GM21825 (cell line): Measurements from ENCODE around the gene GARIN5A.
"Not testable (repeated sequence)": the region's sequence is repeated elsewhere in the genome, so short reads cannot be mapped to it uniquely, and the experiment has no call there.

Source experiments
- ATAC-seq: cut with Tn5 transposase; IDR thresholded peaks from one replicate; pipeline ENCODE4 v1.9.1; 2021; ENCODE audit warnings: mild to moderate bottlenecking, moderate library complexity; ENCODE audit not compliant: unreplicated experiment

GARIN5A gene

DNA sequence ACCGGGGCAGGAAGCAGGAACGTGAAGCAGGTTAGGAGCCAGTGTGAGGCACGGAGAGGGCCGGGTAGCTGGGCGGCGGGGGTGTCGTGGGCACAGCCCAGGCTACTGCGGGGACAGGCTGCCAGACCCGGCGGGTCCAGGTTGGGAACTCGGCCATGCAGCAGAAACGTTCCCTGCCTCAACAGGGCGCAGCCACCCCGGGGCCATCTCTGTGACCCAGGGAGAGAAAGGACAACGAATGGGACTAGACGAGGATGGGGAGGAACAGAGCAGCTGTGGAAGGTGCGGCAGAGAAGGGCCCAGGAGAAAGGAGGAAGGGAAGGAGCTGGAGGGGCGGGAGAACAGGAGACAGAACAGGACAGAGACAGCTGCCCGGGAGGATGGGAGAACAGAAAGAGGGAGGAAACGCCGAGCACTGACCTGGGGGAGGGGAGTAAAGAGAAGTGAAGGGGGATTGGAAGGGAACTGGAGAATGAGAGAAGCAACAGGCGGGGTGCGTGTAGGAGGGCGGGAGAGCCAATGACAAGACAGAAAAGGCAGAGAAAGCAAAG lies 12.9 kb upstream of the GARIN5A start:
- no peak for ATAC-seq

DNA sequence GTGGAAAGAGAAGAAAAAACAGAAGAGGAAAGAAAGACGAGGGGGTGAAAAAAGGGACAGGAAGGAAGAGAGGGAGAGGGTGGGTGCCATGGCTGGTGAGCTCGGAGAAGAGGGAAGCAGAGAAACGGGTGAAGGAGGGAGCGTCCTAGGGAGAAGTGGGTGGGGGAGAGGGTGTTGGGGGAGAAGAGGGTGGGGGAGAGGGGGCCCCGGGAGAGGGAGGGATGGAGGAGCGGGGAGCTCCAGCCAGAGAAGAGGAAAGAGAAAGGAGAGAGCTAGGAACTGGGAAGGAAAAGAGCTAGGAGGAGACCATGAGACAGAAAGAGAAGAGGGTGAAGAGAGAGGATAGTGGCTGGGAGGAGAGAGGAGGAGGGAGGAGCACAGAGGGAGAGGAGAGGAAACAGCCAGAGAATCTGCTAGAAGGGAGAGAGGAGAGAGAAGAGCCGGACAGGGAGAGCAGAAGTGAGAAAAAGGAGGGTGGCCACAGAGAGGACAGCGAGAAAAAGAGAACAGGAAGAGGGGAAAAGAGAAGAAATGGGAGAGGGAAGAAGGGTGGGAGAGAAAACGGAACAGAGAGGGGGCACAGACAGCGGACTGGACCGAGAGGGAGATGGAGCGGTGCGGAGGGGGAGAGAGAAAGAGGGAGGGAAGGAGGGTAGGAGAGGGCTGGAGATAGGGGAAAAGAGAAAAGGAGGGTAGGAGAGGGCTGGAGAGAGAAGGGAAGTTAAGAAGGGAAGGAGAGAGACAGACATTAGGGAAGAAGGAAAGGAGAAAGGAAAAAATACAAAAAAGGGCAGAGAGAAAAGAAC lies 11.9 kb upstream of the GARIN5A start:
- ATAC-seq, result no peak

DNA sequence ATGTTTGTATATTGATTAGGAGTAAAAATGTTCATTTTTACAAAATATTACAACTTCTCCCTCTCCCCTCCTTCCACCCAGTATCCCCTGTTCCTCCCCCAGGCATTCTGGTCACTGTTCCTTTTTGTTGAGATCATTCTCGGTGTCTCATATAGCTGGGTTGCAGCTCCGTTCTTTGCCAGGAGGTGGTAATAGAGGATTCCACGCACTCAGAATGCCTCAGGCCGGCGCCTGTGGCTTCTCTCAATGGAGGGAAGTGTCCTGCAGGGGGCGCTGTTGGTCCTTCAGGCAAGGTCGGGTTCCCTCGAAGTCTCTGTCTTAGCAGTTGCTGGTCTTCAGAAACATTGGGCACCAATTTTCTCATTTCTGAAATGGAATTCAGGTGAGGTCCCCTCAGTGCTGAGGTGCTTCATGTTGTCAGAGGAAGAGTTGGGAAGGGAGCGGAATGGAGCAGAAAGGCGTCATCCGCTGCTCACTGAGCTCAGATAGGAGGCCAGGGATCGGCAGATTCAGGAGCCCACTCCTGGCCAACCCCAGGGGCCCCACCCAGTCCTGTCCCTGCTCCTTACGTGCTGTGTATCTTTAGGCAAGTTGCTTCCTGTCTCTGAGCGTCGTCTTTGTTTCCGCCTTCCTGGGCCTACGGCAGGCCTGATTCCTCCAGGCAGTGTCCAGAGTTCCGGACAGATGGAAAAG lies 10.3 kb upstream of the GARIN5A start:
- ATAC-seq, result no peak

DNA sequence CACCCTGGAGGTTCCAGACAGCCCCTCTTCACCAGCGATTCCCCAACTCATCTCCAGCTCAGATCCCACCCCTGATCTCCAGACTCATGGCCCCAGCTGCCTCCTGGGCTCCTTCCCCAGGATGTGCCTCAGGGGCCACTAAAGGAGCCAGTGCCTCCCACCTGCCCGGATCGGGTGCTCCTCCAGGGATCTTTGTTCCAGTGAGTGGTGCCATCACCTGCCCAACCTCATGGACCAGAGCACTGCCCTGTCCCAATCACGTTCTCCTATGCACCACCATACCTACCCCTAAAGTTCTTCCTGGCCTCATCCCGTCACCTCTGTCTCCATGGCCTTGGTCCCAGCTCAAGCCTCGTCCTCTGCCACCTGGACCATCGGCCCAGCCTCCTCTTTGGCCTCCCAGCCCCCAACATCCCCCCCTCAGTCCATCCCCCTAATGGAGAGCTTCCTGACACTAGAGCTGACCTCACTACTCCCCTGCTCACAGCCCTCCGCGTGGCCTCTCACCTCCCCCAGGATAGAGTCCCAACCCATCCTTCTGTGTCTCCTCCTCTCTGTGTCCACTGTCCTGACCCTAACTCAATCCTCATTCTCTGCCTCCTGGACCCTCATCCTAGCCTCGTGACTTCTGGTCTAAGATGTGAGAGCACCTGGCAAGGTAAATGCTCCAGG lies 8.8 kb upstream of the GARIN5A start:
- no peak for ATAC-seq

DNA sequence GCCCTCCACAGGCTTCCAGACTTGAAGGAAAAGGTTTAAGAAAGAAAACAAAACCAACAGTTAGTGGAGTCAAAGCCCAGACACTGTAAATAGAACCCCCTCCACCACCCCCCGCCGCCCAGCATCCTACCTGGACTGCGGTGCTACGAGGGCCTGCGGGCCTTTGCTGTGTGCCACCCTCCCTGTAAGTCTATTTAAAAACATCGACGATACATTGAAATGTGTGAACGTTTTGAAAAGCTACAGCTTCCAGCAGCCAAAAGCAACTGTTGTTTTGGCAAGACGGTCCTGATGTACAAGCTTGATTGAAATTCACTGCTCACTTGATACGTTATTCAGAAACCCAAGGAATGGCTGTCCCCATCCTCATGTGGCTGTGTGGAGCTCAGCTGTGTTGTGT lies 6.3 kb upstream of the GARIN5A start:
- no peak for ATAC-seq

DNA sequence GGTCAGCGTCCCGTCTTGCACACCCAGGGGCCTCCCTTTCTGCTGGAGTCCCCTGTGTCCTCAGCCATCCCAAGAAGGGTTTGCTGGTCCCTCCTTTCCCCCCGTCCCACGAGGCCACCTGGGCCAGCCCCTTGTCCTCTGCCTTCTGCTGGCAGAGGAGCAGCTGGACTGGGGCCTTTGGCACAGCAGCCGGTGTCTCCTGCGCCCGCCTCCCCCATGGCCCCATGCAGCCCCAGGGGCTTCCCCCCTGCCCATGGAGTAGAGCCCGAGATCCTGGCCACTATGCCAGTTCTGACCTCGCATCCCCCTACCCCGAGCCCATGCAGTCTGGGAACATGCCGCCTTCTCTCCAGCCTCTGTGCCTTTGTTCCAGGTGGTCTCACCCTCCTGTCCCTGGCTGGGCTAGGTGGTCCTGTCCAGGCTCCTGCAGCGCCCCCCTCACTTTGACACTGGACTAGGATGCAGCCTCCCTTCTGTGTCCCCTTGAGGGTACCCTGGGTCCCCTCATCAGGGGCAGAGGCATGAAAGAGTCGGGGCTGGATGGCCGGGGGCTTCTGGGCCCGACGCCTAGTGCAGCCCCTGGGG lies 5.7 kb upstream of the GARIN5A start:
- ATAC-seq, result no peak

DNA sequence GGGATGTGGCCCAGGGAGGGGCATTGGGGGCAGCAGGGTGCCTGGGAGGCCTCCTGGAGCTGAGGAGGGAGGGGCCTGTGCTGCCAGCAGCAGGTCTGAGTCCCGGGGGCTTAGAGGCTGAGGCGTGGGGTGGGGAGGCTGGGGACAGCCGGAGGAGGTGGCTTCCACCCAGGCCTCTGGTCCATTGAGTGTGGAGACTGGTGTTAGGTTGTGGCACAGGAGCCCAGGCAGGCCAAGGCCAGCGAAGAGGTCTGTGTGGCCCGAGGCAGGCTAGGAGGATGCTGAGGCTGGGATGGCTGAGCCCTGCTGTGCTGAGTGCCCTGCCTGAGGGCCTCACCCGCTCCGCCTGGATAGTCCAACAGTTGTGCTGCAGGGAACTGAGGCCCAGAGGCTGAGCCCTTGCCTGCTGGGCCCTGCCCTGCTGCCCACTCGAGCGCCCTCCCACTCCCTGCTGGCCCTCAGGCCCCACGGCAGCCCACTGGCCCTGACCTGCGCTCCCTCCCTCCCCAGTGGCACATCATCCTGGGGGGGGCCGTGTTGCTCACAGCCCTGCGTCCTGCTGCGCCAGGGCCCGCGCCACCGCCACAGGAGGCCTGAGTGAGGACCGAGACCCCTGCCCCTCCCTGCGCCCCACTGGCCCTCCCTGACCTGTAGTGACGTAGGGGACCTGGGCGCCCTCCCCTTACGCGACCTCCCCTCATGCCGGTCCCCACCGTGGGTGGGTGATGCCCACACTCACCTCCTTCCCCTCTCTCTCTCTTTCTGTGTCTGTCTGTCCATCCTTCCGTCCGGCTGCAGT lies 4.9 kb upstream of the GARIN5A start:
- no peak for ATAC-seq

DNA sequence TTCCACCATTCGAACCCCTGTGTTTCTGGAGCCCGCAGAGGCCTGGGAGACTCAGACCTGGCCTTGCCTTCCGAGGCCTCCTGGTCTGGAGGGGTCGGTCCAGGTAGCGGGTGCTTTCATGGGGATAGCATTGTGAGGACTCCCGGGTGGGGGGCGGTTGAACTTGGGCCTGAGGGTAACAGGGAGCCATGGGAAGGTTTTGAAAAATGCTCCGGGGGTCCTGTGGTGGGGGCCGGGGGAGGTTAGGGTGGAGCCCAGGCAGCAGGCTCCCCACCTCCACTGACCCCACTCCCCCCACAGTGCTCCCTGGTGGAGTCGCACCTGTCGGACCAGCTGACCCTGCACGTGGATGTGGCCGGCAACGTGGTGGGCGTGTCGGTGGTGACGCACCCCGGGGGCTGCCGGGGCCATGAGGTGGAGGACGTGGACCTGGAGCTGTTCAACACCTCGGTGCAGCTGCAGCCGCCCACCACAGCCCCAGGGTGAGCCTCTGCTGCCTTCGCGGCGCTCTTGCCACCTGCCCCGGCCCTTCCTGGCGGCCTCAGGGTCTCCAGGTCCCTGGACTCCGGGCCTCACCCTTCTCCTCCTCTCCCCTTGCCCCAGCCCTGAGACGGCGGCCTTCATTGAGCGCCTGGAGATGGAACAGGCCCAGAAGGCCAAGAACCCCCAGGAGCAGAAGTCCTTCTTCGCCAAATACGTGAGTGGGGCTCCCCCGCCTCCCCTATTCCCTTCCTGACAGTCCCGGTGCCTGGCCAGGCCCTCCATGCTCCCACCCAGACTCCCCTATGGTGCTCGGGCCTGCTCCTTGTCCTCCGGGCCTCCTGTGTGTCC lies 3.8 kb upstream of the GARIN5A start:
- ATAC-seq, result no peak

DNA sequence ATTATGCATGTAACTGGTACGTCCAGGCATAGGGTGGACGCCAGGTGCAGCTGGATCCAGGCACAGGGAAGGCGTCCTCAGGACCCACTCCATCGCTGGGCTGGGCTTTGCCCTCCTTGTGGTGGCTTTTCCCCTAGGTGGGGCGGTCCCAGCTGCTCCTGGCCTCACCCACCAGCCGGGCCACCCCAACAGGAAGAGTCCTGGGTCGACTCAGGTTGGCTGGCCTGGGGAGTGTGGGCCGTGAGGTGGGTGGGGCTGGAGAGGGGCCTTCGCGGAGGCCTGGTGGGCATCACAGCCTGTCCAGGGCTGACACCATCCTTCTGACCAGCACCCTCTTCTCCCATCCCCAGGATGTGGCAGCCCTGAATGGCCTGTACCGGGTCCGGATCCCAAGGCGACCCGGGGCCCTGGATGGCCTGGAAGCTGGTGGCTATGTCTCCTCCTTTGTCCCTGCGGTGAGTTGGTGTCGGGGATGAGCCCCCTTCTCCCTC lies 3.2 kb upstream of the GARIN5A start:
- no peak for ATAC-seq

DNA sequence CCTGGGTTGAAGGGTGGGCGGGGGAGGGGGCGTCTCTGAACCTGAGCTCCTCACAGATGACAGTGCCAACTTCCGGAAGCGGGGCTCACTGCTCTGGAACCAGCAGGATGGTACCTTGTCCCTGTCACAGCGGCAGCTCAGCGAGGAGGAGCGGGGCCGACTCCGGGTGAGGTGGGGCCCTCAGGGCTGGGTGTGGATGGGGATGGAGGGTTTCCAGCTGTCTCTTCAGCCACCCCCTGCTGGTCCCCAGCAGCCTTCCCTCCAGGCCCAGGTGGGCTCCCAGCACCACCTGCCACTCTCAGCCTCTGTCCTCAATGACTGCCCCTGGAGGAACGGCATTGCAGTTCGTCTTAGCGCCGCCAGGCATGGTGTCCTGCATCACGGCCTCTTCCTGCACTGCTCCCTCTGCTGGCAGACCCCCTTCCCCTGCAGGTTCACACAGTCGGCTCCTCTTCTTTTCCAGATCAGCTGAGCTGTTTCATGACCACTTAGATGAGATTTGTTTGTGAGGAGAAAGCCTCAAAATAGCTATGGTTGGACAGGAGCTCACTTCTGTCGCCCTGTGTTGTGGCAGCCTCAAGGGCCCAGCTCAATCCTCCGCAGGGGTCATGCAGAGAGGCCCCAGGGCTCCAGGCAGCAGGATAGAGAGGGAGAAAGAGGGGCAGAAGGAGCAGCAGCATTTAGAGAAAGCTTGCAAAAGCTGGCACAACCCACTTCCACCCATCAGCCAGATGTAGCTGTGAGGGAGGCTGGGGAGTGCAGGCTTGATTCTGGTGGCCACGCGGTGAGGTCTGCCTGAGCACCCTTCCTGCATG lies 2.5 kb upstream of the GARIN5A start:
- ATAC-seq, result no peak

DNA sequence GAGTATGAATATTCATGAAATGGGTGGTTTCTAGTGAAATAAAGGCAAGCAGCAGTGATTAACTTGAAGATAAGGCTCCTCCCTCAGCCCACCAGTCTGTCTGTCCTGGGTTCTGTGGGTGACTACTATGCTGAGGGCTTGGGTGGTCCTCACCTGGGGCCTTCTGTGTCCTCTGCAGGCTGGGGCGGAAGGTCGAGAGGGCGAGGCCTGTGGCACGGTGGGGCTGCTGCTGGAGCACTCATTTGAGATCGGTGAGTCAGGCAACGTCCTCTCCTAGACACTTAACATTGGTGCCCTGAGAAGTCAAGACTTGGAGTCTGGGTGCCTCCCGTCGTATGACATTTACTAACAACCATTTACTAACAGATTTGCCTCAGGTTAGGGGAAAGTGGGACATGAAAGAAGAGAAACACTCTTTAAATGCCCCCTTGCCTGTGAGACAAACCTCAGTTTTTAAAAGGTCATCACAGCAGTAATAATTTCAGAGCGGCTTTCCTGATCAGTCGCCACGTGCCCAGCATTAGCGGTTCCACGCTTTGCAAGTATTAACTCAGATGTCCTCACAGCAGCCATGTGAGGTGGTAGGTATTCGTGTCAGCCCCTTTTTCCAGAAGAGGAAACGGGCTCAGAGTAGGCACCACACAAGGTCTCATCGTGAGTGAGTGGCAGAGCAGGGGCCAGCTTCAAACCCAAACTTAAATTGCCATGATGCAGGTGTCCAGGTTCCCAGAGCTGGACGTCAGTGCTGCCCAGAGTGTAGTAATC lies 1.3 kb upstream of the GARIN5A start:
- ATAC-seq, result no peak

DNA sequence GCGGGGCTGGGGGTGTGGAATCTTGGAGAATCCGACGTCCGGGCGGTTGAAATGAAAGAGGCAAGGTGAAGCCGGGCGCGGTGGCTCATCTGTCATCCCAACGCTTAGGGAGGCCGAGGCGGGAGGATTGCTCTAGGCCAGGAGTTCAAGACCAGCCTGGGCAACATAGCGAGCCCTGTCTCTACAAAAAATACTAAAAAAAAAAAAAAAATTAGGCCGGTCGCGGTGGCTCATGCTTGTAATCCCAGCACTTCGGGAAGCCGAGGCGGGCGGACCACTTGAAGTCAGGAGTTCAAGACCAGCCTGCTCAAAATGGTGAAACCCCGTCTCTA lies 225 bp upstream of the GARIN5A start:
- no peak for ATAC-seq

DNA sequence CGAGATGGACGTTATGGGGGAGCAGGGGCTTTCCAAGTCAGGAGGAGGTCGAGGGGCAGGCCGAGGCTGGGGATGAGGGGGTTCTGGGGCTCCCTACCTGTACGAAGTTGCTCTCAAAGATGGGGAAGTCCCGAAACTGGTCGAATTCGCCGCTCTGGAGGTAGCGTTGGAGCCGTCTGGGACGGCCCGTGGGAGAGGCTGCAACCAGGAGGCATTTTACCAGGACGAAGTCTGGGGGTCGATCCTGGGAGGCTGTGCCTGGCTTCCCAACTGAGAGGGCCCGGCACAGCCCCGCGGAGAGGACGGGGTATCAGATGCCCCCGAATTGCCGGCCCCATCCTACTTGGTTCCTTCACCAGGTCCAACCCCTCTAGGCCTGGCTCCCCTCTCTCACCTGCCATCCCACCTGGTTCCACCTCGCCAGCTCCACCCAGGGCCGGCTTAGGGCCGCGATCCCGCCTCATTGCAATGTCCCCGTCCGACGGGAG lies 868 bp downstream of the GARIN5A start:
- ATAC-seq, result no peak

DNA sequence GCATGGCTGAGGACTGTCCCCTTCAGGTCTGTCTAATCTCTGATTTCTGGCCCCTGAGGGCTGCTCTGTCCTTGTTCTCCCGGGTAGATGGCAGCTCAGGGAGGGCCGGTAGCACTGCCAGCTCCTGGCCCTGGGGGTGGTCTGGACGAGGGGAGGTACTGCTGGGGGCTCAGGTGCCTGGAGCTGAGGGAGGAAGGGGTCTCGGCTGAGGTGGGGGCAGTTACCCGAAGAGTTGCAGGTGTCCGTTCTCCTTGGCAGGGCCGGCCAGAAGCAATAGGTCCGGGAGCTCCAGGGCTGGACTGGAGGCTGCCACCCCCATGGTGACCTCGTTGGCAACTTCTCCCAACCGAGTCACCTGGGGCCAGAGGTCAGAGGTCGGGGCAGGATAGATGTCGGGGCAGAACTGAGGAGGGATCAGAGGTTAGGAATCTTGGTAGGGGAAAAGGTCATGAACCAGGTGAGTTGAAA lies 1.5 kb downstream of the GARIN5A start:
- ATAC-seq, result no peak

DNA sequence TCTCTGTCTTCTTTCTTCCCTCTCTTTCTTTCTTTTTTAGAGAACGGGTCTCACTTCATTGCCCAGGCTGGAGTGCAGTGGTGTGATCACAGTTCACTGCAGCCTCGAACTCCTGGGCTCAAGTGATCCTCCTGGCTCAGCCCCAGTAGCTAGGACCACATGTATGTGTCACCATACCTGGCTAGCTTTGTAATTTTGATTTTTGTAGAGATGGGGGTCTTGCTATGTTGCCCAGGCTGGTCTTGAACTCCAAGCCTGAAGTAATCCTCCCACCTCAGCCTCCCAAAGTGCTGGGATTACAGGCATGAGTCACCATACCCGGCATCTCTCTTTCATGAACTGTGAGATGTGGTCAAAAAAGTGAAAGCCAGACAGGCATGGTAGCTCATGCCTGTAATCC lies 3.3 kb downstream of the GARIN5A start:
- not testable (repeated sequence) for ATAC-seq

DNA sequence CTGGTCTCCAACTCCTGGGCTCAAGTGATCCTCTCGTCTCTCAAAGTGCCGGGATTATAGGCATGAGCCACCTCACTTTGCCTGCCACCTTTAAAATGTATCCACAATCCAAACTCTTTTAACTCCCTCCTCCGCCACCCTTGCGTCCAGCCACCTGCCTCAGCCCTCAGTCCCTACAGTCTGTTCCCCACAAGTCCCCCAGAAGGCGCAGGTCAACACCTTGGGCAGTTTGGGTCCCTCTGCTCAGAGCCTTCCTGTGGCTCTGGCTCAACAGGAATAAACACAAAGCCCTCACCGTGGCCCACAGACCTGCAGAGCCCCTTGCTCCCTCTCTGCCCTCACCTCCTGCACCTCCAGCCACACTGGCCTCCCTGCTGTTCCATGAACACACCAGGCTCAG lies 7.8 kb downstream of the GARIN5A start:
- ATAC-seq, result no peak

DNA sequence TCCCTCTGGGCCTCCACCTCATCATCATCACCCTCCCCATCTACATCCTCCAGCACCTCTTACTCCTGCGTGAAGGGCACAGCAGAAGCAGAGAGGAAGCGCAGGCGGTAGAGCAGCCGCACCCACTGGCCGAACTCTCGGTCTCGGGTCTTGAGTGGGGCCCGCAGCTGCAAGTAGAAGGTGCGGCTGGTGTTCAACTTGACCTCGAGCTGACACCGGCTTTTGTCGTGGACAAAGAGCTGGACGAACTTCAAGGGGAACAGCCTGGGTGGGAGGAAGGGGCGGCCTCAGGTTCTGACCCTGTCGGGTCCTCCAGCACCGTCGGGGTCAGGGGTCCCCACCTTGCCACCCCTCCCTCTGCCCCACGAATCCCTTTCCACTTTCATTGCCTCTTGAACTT lies 9.1 kb downstream of the GARIN5A start:
- no peak for ATAC-seq

DNA sequence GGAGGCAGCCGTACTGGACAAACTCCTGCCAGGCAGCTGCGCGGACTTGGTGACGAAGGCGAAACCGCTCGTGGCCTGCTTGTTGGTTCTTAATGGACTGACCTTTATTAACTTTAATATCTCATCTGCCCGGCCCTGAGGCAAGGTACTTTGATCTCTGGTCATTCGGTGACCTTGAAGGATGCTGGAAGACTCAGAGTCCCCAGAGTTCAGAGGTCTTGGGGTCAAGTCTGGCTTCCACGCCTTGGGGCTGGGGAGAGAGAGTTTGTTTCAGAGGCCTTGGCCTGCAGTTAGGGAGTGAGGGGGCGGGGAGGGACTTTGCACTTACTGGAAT lies 10.0 kb downstream of the GARIN5A start:
- no peak for ATAC-seq
